Measurements from ENCODE around the gene SF3B1. TPM values are rescaled to one million over a fixed set of nuclear protein-coding genes. Genes with fewer than 3 reads are reported as not detected.

Gene SF3B1
- total RNA-seq, 1 experiment from 2014 or later, result 156 TPM

DNA sequence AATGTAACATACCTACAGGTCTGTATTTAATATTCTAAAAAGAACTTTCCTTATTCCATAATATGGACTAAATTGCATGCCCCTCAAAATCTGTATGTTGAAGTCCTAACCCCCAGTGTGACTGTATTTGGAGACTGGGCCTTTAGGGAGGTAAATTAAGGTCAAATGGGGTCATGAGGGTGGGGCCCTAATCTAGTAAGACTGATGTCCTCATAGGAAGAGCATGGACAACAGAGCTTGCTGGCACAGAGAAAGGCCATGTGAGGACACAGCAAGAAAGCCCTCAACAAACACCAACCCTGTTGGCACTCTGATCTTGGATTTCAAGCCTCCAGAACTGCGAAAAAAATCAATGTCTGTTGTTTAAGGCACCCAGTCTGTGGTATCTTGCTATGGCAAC is 18.6 kb downstream of the SF3B1 start:
- H3K4me2 ChIP-seq, result no peak overlapping the region
- H2AFZ ChIP-seq, result no peak overlapping the region
- no peaks in the 10 kb centered on the region for H3K9me2 ChIP-seq (ENCODE audit: insufficient read depth)
- POLR2A ChIA-PET (ENCODE audit: unreplicated experiment), result no interaction called here
- H3K27ac ChIP-seq, result no peak overlapping the region
- peaks cover 24% of the 10 kb centered on the region for H3K36me3 ChIP-seq (ENCODE audit: low read depth)
- TF ChIP-seq EZH2 (IDR thresholded peaks at IDR 0.05; ENCODE audit: low read depth), result no peak
- TF ChIP-seq, protein P1, sequence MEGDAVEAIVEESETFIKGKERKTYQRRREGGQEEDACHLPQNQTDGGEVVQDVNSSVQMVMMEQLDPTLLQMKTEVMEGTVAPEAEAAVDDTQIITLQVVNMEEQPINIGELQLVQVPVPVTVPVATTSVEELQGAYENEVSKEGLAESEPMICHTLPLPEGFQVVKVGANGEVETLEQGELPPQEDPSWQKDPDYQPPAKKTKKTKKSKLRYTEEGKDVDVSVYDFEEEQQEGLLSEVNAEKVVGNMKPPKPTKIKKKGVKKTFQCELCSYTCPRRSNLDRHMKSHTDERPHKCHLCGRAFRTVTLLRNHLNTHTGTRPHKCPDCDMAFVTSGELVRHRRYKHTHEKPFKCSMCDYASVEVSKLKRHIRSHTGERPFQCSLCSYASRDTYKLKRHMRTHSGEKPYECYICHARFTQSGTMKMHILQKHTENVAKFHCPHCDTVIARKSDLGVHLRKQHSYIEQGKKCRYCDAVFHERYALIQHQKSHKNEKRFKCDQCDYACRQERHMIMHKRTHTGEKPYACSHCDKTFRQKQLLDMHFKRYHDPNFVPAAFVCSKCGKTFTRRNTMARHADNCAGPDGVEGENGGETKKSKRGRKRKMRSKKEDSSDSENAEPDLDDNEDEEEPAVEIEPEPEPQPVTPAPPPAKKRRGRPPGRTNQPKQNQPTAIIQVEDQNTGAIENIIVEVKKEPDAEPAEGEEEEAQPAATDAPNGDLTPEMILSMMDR (conservative IDR thresholded peaks at IDR 0.05), result no peak
- H3K4me1 ChIP-seq (replicated peaks; ENCODE audit: insufficient read depth), result no peaks in the 10 kb centered on the region
- H3K27me3 ChIP-seq (ENCODE audit: insufficient read depth, low read depth), result no peaks in the 10 kb centered on the region
- intact Hi-C loops (cut with micrococcal nuclease; ENCODE audit: unreplicated experiment), result no loop called here
- peaks cover 29% of the 10 kb centered on the region for H4K20me1 ChIP-seq (ENCODE audit: insufficient read depth)
- no peak for DNase-seq
- H3K4me3 ChIP-seq, result no peak overlapping the region
- no TSS peak for BruUV-seq (replicated peaks)
- peaks cover 8% of the 10 kb centered on the region for H3F3A ChIP-seq (ENCODE audit: insufficient read depth, low read depth)
- peaks cover 14% of the 10 kb centered on the region for H3K79me2 ChIP-seq (ENCODE audit: low read depth)
- no peaks in the 10 kb centered on the region for H3K9me3 ChIP-seq (ENCODE audit: insufficient read depth, low read depth)
- CTCF ChIA-PET, result no interaction called here

DNA sequence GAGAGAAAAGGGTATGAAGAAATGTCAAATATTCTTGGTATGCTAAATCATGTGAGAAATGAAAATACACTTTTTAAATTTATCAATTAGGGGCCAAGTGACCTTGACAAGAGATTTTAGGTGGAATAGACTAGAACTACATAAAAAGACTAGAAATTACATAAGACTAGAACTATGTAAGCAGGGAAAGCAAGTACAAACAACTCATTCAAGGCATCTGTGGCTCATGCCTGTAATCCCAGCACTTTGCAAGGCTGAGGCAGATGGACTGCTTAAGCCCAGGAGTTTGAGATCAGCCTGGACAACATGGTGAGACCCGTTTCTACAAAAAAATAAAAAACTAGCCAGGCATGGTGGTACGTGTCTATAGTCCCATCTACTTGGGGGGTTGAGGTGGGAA is 20.3 kb downstream of the SF3B1 start:
- ChIA-PET POLR2A (ENCODE audit: unreplicated experiment) (no interaction called here), CTCF (no interaction called here)
- intact Hi-C loops (cut with micrococcal nuclease; ENCODE audit: unreplicated experiment), result no loop called here
- H3F3A ChIP-seq (ENCODE audit: insufficient read depth, low read depth), result peaks cover 5% of the 10 kb centered on the region; the same call in 1 of the 2 replicates
- no peaks in the 10 kb centered on the region for H3K4me1 ChIP-seq (replicated peaks; ENCODE audit: insufficient read depth)
- H3K9me3 ChIP-seq (ENCODE audit: insufficient read depth, low read depth), result no peaks in the 10 kb centered on the region
- peaks cover 4% of the 10 kb centered on the region; the same call in 1 of the 2 replicates for H3K79me2 ChIP-seq (ENCODE audit: low read depth)
- no peak overlapping the region for H3K27ac ChIP-seq
- BruUV-seq (replicated peaks), result no TSS peak
- no peaks in the 10 kb centered on the region for H3K27me3 ChIP-seq (ENCODE audit: insufficient read depth, low read depth)
- H3K4me3 ChIP-seq, result no peak overlapping the region
- H3K4me2 ChIP-seq, result no peak overlapping the region
- peaks cover 27% of the 10 kb centered on the region for H4K20me1 ChIP-seq (ENCODE audit: insufficient read depth)
- TF ChIP-seq EZH2 (IDR thresholded peaks at IDR 0.05; ENCODE audit: low read depth), result no peak
- TF ChIP-seq, protein P1 (conservative IDR thresholded peaks at IDR 0.05), result no peak
- peaks cover 29% of the 10 kb centered on the region for H3K36me3 ChIP-seq (ENCODE audit: low read depth)
- H2AFZ ChIP-seq, result no peak overlapping the region
- no peaks in the 10 kb centered on the region for H3K9me2 ChIP-seq (ENCODE audit: insufficient read depth)
- DNase-seq, result no peak

DNA sequence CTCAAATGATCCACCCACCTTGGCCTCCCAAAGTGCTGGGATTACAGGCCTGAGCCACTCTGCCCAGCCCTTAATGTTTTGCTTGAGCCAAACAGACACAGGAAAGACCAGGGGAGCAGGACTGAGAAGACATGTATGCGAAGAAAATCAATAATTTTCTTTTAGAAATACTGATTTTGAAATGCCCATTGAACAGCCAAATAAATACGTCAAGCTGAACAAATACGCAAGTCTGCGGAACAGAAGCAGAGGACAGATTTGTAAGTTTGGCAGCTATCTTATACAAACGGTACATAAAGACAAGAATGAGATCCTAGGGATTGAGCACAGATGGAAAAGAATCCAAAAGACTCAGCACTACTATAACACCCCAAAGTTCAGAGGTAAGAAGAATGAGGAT is 20.8 kb downstream of the SF3B1 start:
- Histone ChIP-seq H3F3A (ENCODE audit: insufficient read depth, low read depth) (peaks cover 5% of the 10 kb centered on the region; the same call in 1 of the 2 replicates), H3K4me3 (no peak overlapping the region), H3K27ac (no peak overlapping the region), H3K9me3 (ENCODE audit: insufficient read depth, low read depth) (no peaks in the 10 kb centered on the region), H3K4me1 (replicated peaks; ENCODE audit: insufficient read depth) (no peaks in the 10 kb centered on the region), H3K36me3 (ENCODE audit: low read depth) (peaks cover 25% of the 10 kb centered on the region), H3K79me2 (ENCODE audit: low read depth) (peaks cover 4% of the 10 kb centered on the region; the same call in 1 of the 2 replicates), H2AFZ (no peak overlapping the region), H3K4me2 (no peak overlapping the region), H3K9me2 (ENCODE audit: insufficient read depth) (no peaks in the 10 kb centered on the region), H4K20me1 (ENCODE audit: insufficient read depth) (peaks cover 24% of the 10 kb centered on the region; the same call in 1 of the 2 replicates), H3K27me3 (ENCODE audit: insufficient read depth, low read depth) (no peaks in the 10 kb centered on the region)
- DNase-seq, result no peak
- CTCF ChIA-PET, result no interaction called here
- POLR2A ChIA-PET (ENCODE audit: unreplicated experiment), result no interaction called here
- no peak for TF ChIP-seq EZH2 (IDR thresholded peaks at IDR 0.05; ENCODE audit: low read depth)
- TF ChIP-seq, protein P1 (conservative IDR thresholded peaks at IDR 0.05), result no peak
- BruUV-seq (replicated peaks), result no TSS peak
- intact Hi-C loops (cut with micrococcal nuclease; ENCODE audit: unreplicated experiment), result no loop called here
